HG03060 (cell line): ENCODE data around the gene CARS2.
"Not testable (repeated sequence)": the region's sequence is repeated elsewhere in the genome, so short reads cannot be mapped to it uniquely, and the experiment has no call there.

ENCODE experiments used
- ATAC-seq: cut with Tn5 transposase; IDR thresholded peaks from one replicate; pipeline ENCODE4 v1.9.1; 2021; ENCODE audit warnings: low read depth, moderate number of reproducible peaks; ENCODE audit not compliant: unreplicated experiment

The CARS2 gene

GRCh38 chr13:110626521-110626920 is 79.4 kb downstream of the CARS2 start:
- no peak for ATAC-seq

GRCh38 chr13:110625771-110626321 is 80.1 kb downstream of the CARS2 start:
- ATAC-seq = no peak

- no peak for ATAC-seq
Measured at GRCh38 chr13:110624766-110625756, 80.9 kb downstream of the CARS2 start.

- no peak for ATAC-seq
Measured at GRCh38 chr13:110620596-110620995, 85.3 kb downstream of the CARS2 start.

GRCh38 chr13:110618780-110619179 is 87.1 kb downstream of the CARS2 start:
- ATAC-seq = no peak

GRCh38 chr13:110618167-110618566 is 87.7 kb downstream of the CARS2 start:
- ATAC-seq = no peak

GRCh38 chr13:110617321-110618072 is 88.4 kb downstream of the CARS2 start:
- no peak for ATAC-seq

GRCh38 chr13:110616103-110617101 is 89.5 kb downstream of the CARS2 start:
- peak; percentile 46 for ATAC-seq

- ATAC-seq = peak; percentile 49
Measured at GRCh38 chr13:110615322-110616102, 90.4 kb downstream of the CARS2 start, which contains the start of gene NAXD. Gene NAXD (plus strand): TSS chr13:110615545. CDS start chr13:110615602, 57 bp downstream.

GRCh38 chr13:110615005-110615321 is 91.0 kb downstream of the CARS2 start:
- no peak for ATAC-seq

GRCh38 chr13:110610955-110611595 is 94.8 kb downstream of the CARS2 start:
- peak; percentile 49 for ATAC-seq

GRCh38 chr13:110607675-110608224 is 98.2 kb downstream of the CARS2 start:
- peak; percentile 55 for ATAC-seq

- not testable (repeated sequence) for ATAC-seq
Measured at GRCh38 chr13:110606281-110606680, 99.6 kb downstream of the CARS2 start.

- no peak for ATAC-seq
Measured at GRCh38 chr13:110605132-110605531, 100.8 kb downstream of the CARS2 start.

- ATAC-seq = no peak
Measured at GRCh38 chr13:110600980-110601379, 104.9 kb downstream of the CARS2 start.

GRCh38 chr13:110600261-110600819 is 105.6 kb downstream of the CARS2 start:
- ATAC-seq = no peak

GRCh38 chr13:110597041-110597689 is 108.8 kb downstream of the CARS2 start:
- ATAC-seq = no peak
